Activated naive CD4-positive, alpha-beta T cell treated with anti-CD3 and anti-CD28 coated beads, Interleukin-2, amount 50 U/mL, for 24 hours (primary cell): Measurements from ENCODE around the gene LPAR6.

Experiments used
- H3K27ac Mint-ChIP-seq: one replicate; pipeline ENCODE4 v1.8.0; 2021; ENCODE audit warnings: mild to moderate bottlenecking, mixed read lengths
- H3K27me3 Mint-ChIP-seq: one replicate; pipeline ENCODE4 v1.8.0; 2021; ENCODE audit warnings: mixed read lengths
- H3K36me3 Mint-ChIP-seq: one replicate; pipeline ENCODE4 v1.8.0; 2021; ENCODE audit warnings: mixed read lengths
- H3K4me1 Mint-ChIP-seq: one replicate; pipeline ENCODE4 v1.8.0; 2021; ENCODE audit warnings: mixed read lengths
- H3K4me3 Mint-ChIP-seq: one replicate; pipeline ENCODE4 v1.8.0; 2021; ENCODE audit warnings: mild to moderate bottlenecking, mixed read lengths
- H3K9me3 Mint-ChIP-seq: one replicate; pipeline ENCODE4 v1.8.0; 2021; ENCODE audit warnings: mixed read lengths

The LPAR6 gene

DNA sequence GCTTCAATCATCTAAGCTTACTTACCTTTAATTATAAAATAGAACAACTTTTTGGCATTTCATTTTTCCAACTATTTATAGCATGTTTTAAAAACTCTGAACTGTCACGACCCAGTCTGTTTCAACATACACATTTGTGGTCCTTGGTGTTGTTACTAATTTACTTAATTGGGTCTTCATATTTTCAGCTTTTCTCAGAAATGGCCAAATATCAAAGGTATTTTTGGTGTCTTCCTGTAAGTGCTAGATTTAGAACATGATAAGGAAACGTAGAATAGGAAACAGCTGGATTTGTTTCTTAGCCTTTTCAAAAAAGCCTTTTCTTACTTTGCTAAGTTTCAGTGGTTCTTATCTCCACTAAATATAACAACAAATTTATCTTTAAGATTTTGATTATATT lies 11.4 kb downstream of the LPAR6 start:
- Mint-ChIP-seq H3K4me1 (peaks cover 79% of the 10 kb centered on the region), H3K4me3 (no peak overlapping the region), H3K36me3 (peaks cover 3% of the 10 kb centered on the region)

DNA sequence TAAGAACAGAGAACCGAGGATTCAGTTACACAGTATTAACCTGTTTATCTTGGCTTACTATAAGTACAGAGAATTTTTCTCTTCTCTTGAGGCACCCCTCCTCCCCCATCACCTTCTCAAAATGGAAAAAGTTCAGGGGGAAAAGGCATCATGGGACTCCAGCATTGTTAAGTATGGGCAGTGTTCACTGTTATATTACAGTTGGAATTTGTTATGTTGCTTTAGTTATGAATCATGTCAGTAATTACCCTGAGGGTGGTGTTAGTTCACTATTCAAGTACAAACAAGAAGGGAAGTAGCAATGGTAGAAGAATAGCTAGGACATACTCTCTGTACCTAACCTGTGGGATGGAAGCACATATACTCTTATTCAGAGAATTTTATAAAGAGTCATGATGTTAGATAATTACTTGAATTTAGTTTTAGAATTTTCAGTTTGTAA lies 12.0 kb downstream of the LPAR6 start:
- Mint-ChIP-seq H3K36me3 (peaks cover 8% of the 10 kb centered on the region), H3K27me3 (no peaks in the 10 kb centered on the region), H3K9me3 (peaks cover 5% of the 10 kb centered on the region), H3K27ac (peak overlapping the region; percentile 74), H3K4me3 (peak overlapping the region; percentile 47), H3K4me1 (peaks cover 73% of the 10 kb centered on the region)

More for the DNA sequence above, 11.4 kb downstream of the LPAR6 start:
- Mint-ChIP-seq H3K27ac (peak overlapping the region; percentile 51), H3K9me3 (no peaks in the 10 kb centered on the region), H3K27me3 (no peaks in the 10 kb centered on the region)

DNA sequence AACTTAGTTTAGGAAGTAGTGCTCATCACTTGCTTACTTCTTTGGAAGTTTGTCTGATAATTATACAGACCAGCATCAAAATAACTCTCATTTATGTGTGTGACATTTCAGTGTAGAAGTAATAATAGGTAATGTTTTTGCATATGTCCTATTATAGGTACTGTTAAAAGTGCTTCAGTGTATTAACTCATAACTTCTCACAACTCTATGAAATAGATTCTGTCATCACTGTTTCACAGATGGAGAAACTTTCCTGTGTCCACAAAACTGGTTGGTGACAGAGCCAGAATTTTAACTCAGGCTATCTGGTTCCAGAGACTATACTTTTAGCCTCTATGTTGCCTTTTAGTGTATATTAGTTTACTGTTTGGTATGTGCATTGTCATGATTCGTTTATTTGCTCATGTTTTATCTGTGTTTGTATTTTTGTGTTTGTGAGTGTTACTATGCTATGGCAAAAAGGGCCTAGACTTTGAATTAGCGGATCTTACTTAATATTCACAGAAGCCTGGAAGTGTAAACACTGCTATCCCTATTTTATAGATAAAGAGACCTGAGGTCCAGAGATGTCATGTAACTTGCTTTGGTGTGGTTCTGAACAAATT lies 12.7 kb downstream of the LPAR6 start:
- Mint-ChIP-seq H3K27me3 (no peaks in the 10 kb centered on the region), H3K27ac (peak overlapping the region; percentile 94), H3K4me1 (peaks cover 66% of the 10 kb centered on the region), H3K4me3 (no peak overlapping the region), H3K36me3 (peaks cover 14% of the 10 kb centered on the region), H3K9me3 (peaks cover 12% of the 10 kb centered on the region)

DNA sequence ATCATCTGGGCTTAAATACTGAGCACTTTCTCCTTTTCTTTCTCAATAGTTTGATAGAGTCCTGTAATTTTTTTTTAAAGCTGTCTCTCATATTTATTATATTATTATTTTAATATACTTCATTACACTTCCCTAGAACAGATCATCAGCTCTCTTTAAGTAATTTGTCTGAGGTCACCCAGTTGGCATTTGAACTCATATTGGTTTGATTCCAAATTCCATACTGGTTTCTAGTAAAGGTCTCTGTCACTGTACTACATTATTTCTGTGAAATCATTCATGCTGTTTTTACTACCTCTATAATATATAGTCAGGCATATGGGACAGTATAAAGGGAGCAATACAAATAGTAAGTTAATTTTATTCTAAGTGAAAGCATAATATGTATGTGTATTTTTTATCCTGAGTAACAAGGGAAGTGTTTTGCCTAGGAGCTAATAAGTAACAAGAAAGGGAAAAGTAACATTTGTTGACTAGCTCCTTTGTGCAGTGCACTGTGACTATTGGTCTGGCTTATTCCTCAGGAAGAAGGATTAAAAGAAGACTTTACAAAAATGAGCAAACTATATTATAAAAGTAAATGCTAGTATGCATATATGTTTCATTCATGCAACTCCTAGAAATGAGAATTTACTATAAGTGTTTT lies 14.3 kb downstream of the LPAR6 start:
- H3K9me3 Mint-ChIP-seq, result peaks cover 13% of the 10 kb centered on the region
- H3K4me3 Mint-ChIP-seq, result no peak overlapping the region
- H3K4me1 Mint-ChIP-seq, result peaks cover 50% of the 10 kb centered on the region
- no peak overlapping the region for H3K27ac Mint-ChIP-seq
- peaks cover 20% of the 10 kb centered on the region for H3K36me3 Mint-ChIP-seq
- no peaks in the 10 kb centered on the region for H3K27me3 Mint-ChIP-seq

DNA sequence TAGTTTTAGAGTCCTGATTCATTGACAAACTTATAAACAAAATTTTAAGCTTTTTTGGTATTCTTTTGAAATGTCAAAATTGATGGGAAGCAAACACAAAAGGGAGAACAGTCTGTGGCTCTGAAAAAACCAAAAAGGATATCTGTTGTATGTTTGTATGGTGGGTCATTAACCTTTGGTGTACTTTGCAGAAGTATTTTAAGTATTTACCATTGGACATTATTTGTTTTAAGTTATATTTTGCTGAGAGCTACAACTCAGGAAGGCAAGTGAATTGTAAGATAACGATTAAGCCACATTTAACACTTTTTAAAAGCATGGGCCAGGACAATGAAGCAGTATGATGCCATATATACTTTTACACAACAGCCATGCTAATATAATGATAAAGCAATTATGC lies 15.2 kb downstream of the LPAR6 start:
- no peaks in the 10 kb centered on the region for H3K27me3 Mint-ChIP-seq
- H3K4me3 Mint-ChIP-seq, result no peak overlapping the region
- peaks cover 42% of the 10 kb centered on the region for H3K4me1 Mint-ChIP-seq
- peaks cover 18% of the 10 kb centered on the region for H3K9me3 Mint-ChIP-seq
- H3K27ac Mint-ChIP-seq, result no peak overlapping the region
- peaks cover 27% of the 10 kb centered on the region for H3K36me3 Mint-ChIP-seq

DNA sequence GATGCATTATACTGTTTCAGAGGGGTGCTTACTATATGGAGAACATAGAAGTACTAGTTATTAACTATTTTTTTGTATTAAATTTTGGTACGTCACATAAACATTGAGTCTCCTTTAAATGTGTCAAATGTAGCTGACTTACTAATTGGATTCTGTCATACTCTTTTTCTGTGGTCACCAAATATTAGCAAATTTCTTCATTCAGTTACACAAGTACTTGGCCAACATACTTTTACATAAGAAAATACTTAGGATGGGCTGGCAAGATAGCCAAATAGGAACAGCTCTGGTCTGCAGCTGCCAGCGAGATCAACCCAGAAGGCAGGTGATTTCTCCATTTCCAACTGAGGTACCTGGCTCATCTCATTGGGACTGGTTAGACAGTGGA lies 19.2 kb downstream of the LPAR6 start:
- Mint-ChIP-seq H3K27me3 (no peaks in the 10 kb centered on the region), H3K9me3 (peaks cover 18% of the 10 kb centered on the region), H3K4me3 (no peak overlapping the region), H3K36me3 (peaks cover 51% of the 10 kb centered on the region), H3K27ac (no peak overlapping the region), H3K4me1 (peaks cover 12% of the 10 kb centered on the region)

DNA sequence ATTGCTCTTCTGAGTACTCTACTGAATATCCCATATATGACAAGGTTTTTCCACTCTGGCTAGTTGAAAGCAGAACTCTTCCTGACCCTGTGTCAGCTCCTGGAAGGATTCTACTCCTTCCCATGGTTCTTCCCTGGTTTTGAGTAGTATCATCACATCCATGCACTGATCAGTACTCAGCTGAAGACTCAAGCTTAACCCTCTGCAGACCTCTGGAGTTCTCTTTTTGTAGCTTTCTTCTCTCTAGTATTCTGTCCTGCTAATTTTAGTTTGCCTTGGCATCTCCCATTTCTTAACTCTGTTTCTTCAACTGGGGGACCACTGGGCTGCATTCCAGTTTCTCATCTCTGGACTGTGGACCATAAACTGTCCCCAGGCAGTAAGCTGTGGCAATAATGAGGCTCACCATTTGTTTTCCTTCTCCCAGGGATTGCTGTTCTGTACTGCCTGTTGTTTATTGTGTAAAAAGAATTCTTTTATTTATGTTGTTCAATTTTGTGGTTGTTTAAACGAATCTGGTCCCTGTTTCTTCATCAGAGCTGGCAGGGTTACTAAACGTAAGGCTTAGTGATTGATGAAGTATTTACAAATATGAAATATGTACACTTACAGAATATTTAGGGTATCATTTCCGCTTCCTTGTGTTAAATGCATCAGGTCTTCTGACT lies 19.7 kb downstream of the LPAR6 start:
- no peak overlapping the region for H3K4me3 Mint-ChIP-seq
- no peak overlapping the region for H3K27ac Mint-ChIP-seq
- H3K27me3 Mint-ChIP-seq, result no peaks in the 10 kb centered on the region
- peaks cover 54% of the 10 kb centered on the region for H3K36me3 Mint-ChIP-seq
- H3K4me1 Mint-ChIP-seq, result peaks cover 10% of the 10 kb centered on the region
- H3K9me3 Mint-ChIP-seq, result peaks cover 18% of the 10 kb centered on the region

DNA sequence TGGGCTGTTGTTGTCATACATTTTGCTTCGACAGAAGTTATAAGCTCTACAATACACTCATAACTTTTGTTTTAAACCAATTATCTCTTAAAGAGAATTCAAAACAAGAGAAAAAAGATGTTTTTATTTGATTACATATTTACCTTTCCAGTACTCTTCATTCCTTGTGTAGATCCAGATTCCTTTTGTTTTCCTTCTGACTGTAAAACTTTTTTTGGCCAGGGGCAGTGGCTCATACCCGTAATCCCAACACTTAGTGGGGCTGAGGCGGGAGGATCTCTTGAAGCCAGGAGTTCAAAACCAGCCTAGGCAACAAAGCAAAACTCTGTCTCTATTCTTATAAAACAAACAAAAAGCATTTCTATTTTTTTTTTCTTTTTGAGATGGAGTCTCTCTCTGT lies 21.7 kb downstream of the LPAR6 start:
- peaks cover 50% of the 10 kb centered on the region for H3K36me3 Mint-ChIP-seq
- no peak overlapping the region for H3K27ac Mint-ChIP-seq

DNA sequence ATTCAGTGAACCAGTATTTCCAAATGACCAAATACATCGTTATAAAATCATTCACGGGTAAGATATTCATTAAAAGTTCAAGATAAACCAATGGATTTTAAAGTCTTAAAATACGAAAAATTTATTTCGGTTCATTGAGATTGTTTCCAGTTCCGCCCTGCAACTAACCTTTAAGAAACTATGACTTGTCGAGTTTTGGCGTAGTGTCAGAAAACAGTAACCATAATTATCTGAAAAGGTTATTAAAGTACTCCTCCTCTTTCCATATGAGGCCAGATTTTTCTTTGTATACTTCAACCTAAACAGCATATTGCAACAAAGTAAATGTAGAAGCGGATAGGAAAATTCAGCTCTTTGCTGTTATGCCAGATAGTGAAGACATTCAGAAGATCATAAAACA lies 26.1 kb downstream of the LPAR6 start:
- no peak overlapping the region for H3K27ac Mint-ChIP-seq
- peaks cover 16% of the 10 kb centered on the region for H3K4me1 Mint-ChIP-seq
- no peaks in the 10 kb centered on the region for H3K9me3 Mint-ChIP-seq
- H3K36me3 Mint-ChIP-seq, result peaks cover 27% of the 10 kb centered on the region
- H3K27me3 Mint-ChIP-seq, result no peaks in the 10 kb centered on the region
- H3K4me3 Mint-ChIP-seq, result no peak overlapping the region

More for the DNA sequence above, 21.7 kb downstream of the LPAR6 start:
- Mint-ChIP-seq H3K4me1 (peaks cover 13% of the 10 kb centered on the region), H3K9me3 (peaks cover 17% of the 10 kb centered on the region), H3K4me3 (no peak overlapping the region), H3K27me3 (no peaks in the 10 kb centered on the region)

DNA sequence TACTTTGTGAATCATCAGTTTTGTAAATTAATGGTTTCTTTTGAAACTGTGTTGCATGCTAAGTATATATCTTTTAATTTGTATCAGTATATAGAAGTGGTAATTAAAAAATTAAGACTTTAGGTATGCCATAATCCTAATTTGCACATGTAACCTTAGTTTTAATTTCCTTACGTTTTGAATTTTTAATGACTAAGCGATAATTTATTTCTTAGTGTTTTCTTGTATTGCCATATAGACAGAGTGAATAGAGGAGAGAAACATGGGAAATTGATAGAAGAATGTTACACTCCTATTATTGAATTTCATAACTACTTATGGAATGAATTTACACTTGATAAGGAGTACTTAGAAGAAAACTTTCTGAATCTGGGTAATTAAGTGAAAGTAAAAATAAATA lies 29.5 kb downstream of the LPAR6 start:
- Mint-ChIP-seq H3K4me3 (no peak overlapping the region), H3K27ac (no peak overlapping the region), H3K4me1 (peaks cover 8% of the 10 kb centered on the region), H3K36me3 (peaks cover 18% of the 10 kb centered on the region), H3K9me3 (no peaks in the 10 kb centered on the region), H3K27me3 (no peaks in the 10 kb centered on the region)

DNA sequence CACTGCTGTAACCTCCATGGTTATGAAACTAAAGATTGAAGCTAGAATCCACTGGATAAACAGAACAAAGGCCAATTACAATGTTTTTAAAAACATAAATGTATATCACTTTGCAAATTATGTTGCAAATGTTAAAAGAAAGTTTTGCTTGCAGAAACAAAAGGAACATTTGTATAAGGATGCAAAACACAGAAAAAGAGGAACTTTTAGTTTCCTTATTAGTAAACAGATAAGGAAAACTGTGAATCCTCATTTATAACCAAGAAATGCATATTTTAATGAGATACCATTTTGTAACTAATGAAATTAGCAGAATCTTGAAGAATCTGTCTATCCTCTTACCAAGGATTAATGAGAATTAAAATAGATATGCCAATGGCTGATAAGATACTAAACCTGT lies 32.3 kb downstream of the LPAR6 start:
- Mint-ChIP-seq H3K27ac (no peak overlapping the region), H3K9me3 (no peaks in the 10 kb centered on the region), H3K36me3 (peaks cover 22% of the 10 kb centered on the region), H3K27me3 (no peaks in the 10 kb centered on the region), H3K4me3 (no peak overlapping the region), H3K4me1 (peaks cover 4% of the 10 kb centered on the region)

DNA sequence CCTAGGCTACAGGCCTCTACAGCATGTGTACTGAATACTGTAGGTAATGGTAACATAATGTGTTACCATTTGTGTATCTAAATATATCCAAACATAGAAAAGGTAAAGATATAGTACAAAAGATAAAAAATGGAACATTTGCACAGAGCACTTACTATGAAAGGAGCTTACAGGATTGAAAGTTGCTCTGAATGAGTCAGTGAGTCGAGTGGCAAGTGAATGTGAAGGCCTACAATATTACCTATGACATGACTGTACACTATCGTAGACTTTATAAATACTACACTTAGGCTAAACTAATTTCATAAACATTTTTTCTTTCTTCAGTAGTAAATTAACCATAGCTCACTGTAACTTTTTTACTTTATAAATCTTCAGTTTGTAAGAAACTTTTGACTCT lies 35.1 kb downstream of the LPAR6 start:
- peaks cover 6% of the 10 kb centered on the region for H3K9me3 Mint-ChIP-seq
- no peak overlapping the region for H3K4me3 Mint-ChIP-seq
- H3K36me3 Mint-ChIP-seq, result peaks cover 31% of the 10 kb centered on the region
- no peaks in the 10 kb centered on the region for H3K4me1 Mint-ChIP-seq
- H3K27me3 Mint-ChIP-seq, result no peaks in the 10 kb centered on the region
- no peak overlapping the region for H3K27ac Mint-ChIP-seq

DNA sequence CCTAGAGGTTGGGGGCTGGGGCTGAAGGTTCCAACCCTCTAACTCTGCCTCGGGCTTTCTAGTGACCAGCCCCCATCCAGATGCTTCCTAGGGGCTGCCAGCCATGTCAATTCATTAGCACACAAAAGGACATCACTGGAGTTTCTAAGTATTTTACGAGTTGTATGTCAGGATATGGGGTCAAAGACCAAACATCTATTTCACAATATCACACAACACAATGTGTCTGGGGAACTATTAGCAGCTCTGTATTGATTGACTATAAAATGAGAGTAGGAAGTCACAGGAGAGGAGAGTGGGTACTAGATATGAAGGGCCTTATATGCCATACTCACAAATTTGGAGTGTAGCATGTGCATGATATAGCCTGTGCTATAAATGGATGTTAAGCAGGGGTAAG lies 42.1 kb downstream of the LPAR6 start:
- H3K4me3 Mint-ChIP-seq, result no peak overlapping the region

DNA sequence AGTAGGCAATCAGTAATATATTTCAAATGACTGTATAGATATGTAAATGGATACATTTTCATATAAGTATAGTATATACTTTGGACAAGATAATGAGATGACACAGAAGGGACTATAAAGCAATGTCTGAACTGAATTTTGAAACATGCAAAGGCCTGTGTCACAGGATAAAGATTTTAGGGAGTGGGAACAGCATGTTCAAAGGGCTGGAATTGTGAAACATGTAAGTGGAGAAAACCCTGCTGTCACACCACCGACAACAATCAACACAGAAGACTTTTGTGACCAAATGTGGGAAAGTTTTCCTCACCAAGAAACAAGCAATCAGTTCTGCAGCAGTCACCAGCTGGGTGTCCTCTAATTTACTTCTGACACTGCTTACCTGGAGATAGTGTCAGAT lies 42.9 kb downstream of the LPAR6 start:
- no peaks in the 10 kb centered on the region for H3K4me1 Mint-ChIP-seq
- peaks cover 26% of the 10 kb centered on the region for H3K36me3 Mint-ChIP-seq
- H3K27me3 Mint-ChIP-seq, result no peaks in the 10 kb centered on the region
- H3K4me3 Mint-ChIP-seq, result no peak overlapping the region
- no peak overlapping the region for H3K27ac Mint-ChIP-seq
- peaks cover 5% of the 10 kb centered on the region for H3K9me3 Mint-ChIP-seq

More for the DNA sequence above, 42.1 kb downstream of the LPAR6 start:
- H3K9me3 Mint-ChIP-seq, result peaks cover 6% of the 10 kb centered on the region
- H3K4me1 Mint-ChIP-seq, result no peaks in the 10 kb centered on the region
- peaks cover 29% of the 10 kb centered on the region for H3K36me3 Mint-ChIP-seq
- no peak overlapping the region for H3K27ac Mint-ChIP-seq
- H3K27me3 Mint-ChIP-seq, result no peaks in the 10 kb centered on the region
